ENCODE results near the gene AVP.

DNA sequence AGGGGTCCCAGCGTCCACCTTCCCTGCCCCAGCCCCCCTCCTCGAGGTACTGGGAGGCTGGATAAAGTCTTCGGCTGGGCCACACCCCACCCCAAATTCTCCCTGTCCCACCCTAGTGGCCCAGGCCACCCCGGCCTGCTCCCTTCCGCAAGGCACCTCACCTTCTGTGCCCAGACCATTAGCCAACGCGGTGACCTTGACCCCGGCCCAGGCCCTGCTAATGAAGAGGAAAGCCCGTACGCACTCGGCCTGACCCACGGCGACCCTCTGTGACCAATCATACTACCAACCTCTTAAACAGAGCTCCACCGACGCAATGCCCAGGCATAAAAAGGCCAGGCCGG lies 13.3 kb downstream of the AVP start:
- no peak for TF ChIP-seq CTCF (IDR thresholded peaks at IDR 0.05)
- TF ChIP-seq, protein P1, sequence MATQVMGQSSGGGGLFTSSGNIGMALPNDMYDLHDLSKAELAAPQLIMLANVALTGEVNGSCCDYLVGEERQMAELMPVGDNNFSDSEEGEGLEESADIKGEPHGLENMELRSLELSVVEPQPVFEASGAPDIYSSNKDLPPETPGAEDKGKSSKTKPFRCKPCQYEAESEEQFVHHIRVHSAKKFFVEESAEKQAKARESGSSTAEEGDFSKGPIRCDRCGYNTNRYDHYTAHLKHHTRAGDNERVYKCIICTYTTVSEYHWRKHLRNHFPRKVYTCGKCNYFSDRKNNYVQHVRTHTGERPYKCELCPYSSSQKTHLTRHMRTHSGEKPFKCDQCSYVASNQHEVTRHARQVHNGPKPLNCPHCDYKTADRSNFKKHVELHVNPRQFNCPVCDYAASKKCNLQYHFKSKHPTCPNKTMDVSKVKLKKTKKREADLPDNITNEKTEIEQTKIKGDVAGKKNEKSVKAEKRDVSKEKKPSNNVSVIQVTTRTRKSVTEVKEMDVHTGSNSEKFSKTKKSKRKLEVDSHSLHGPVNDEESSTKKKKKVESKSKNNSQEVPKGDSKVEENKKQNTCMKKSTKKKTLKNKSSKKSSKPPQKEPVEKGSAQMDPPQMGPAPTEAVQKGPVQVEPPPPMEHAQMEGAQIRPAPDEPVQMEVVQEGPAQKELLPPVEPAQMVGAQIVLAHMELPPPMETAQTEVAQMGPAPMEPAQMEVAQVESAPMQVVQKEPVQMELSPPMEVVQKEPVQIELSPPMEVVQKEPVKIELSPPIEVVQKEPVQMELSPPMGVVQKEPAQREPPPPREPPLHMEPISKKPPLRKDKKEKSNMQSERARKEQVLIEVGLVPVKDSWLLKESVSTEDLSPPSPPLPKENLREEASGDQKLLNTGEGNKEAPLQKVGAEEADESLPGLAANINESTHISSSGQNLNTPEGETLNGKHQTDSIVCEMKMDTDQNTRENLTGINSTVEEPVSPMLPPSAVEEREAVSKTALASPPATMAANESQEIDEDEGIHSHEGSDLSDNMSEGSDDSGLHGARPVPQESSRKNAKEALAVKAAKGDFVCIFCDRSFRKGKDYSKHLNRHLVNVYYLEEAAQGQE (IDR thresholded peaks at IDR 0.05; ENCODE audit: insufficient read depth in 1 of 2, low read depth in 2 of 2, low read length in 1 of 2): no peak
- TF ChIP-seq POLR2AphosphoS5 (IDR thresholded peaks at IDR 0.05; ENCODE audit: low read depth, low read length): no peak
- no peak for TF ChIP-seq TCF7L2 (IDR thresholded peaks at IDR 0.05; ENCODE audit: low read depth, low read length)
